Thyroid gland (tissue), 4 donors: ENCODE data around the gene NXN. TPM values are rescaled to one million over a fixed set of nuclear protein-coding genes. Genes with fewer than 3 reads are reported as not detected.
"Not testable (repeated sequence)": the region's sequence is repeated elsewhere in the genome, so short reads cannot be mapped to it uniquely, and the experiment has no call there.

Source experiments
- DNase-seq, 2 donors: peaks; one replicate each; pipeline ENCODE4 v3.0.0-alpha.2; 2019
- H3K27ac ChIP-seq, 3 donors: fragments of 200-600 bp; sonication (generic); 1 replicate in 2 of 3; 2 replicates in 1 of 3; pipeline ENCODE4 v1.5.1; 2016 to 2019; ENCODE audit warnings: mild to moderate bottlenecking in 1 of 3, moderate library complexity in 1 of 3
- H3K27me3 ChIP-seq: fragments of 200-600 bp; sonication (generic); one replicate; pipeline ENCODE4 v1.5.1; 2019
- H3K36me3 ChIP-seq, 2 donors: fragments of 200-600 bp; sonication (generic); one replicate each; pipeline ENCODE4 v1.5.1; 2016 to 2019
- H3K4me1 ChIP-seq, 2 donors: fragments of 200-600 bp; sonication (generic); one replicate each; pipeline ENCODE4 v1.5.1; 2017 to 2019
- H3K4me3 ChIP-seq, 3 donors: fragments of 200-600 bp; sonication (generic); replicated peaks in 1 of 3; 1 replicate in 2 of 3; 2 replicates in 1 of 3; pipeline ENCODE4 v1.5.1; 2016; ENCODE audit warnings: mild to moderate bottlenecking in 1 of 3
- H3K9me3 ChIP-seq: fragments of 200-600 bp; sonication (generic); one replicate; pipeline ENCODE4 v1.5.1; 2017
- CTCF ChIP-seq, 6 experiments: fragments of 200-600 bp in 3 of 6; fragments of 450-650 bp in 3 of 6; sonication (generic) in 3 of 6; IDR thresholded peaks; one replicate each; pipeline ENCODE4 v1.5.1; 2016 to 2019; ENCODE audit warnings: antibody characterized with exemption in 6 of 6, mild to moderate bottlenecking in 2 of 6, inconsistent platforms in 1 of 6, moderate library complexity in 1 of 6
- POLR2A ChIP-seq, 2 donors: fragments of 450-650 bp; IDR thresholded peaks; one replicate each; pipeline ENCODE4 v1.6.1; 2017; ENCODE audit warnings: antibody characterized with exemption in 2 of 2, mild to moderate bottlenecking in 2 of 2, moderate library complexity in 1 of 2
- WGBS, 2 donors: methylation state at CpG; one replicate each; pipeline ENCODE4 v1.1.5; 2017; 5-methylcytosine and 5-hydroxymethylcytosine counted together
- intact Hi-C: fragments of 100-400 bp; cut with DNase I; formaldehyde crosslinking; loops from one replicate; pipeline ENCODE4 v1.15.1; 2023
- total RNA-seq, 4 donors: library from RNA; depleted of rRNA; stranded (reverse); fragments of >200 nt; gene quantifications; one replicate each; pipeline ENCODE4 v1.2.3, GENCODE V29; 2016

The NXN gene
- total RNA-seq, 4 donors from 2014 or later, result 14.5 to 18.3 (median 17.2) TPM

DNA sequence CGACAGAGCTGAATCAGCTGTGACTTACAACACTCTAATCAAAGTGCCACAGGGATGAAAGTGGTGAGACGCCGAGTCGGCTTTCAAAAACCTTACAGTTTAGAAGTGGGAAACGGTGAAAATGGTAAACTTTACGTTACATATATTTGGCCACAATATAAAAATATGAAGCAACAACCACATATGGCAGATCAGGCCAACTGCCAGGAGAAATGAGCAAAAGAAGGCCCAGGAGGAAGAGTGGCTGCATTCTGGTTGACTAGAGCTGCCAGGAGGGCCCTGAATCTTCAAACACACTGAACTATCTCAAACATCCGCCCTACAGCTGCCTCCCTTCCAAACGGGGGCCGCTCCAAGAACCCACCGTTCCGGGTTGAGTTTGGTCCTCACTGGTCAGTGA lies 141.1 kb downstream of the NXN start:
- H3K4me3 ChIP-seq, result no peak overlapping the region
- TF ChIP-seq CTCF (IDR thresholded peaks at IDR 0.05) (no peak), POLR2A (IDR thresholded peaks at IDR 0.05) (no peak)
- H3K4me1 ChIP-seq, result no peaks in the 10 kb centered on the region
- H3K27me3 ChIP-seq, result no peaks in the 10 kb centered on the region
- no peaks in the 10 kb centered on the region for H3K36me3 ChIP-seq
- WGBS, 2 donors, result 91 to 95% methylated on average over 11 of the region's 11 CpGs
- no peak overlapping the region for H3K27ac ChIP-seq
- DNase-seq, result no peak
- intact Hi-C loops, result no loop called here
- H3K9me3 ChIP-seq, result no peaks in the 10 kb centered on the region

DNA sequence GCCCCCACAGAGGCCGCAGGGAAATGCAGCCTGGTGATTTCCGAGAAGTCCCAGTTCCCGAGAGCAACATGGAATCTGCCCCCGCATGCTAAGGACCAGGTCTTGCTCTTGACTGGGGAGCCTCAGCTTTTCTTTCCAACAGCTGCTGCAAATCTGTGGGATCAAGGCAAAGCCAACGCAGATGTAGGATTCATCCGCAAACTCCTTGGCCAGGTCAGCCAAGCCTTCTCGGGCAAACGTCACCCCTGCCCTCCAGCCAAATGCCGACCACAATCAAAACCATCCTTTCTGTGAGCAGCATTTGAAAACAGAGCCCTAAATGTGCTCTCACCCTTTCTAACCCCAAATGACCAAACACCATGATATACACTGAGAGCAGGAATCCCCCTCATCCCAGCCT lies 143.4 kb downstream of the NXN start:
- Histone ChIP-seq H3K9me3 (no peaks in the 10 kb centered on the region), H3K27me3 (no peaks in the 10 kb centered on the region), H3K4me1 (no peaks in the 10 kb centered on the region), H3K4me3 (no peak overlapping the region), H3K27ac (no peak overlapping the region), H3K36me3 (no peaks in the 10 kb centered on the region)
- 70 to 91% methylated on average over 9 of the region's 9 CpGs for WGBS, 2 donors
- no peak for DNase-seq
- intact Hi-C loops, result no loop called here
- TF ChIP-seq CTCF (IDR thresholded peaks at IDR 0.05) (no peak), POLR2A (IDR thresholded peaks at IDR 0.05) (no peak)

- intact Hi-C loops, H3K4me1 ChIP-seq, H3K4me3 ChIP-seq, H3K36me3 ChIP-seq, H3K9me3 ChIP-seq, H3K27me3 ChIP-seq, H3K27ac ChIP-seq, DNase-seq: not testable (repeated sequence)
- 85 to 91% methylated on average over 10 to 13 of the region's 27 CpGs for WGBS, 2 donors
Measured at GRCh38 chr17:835721-836120, 143.9 kb downstream of the NXN start.

- intact Hi-C loops, result no loop called here
- Histone ChIP-seq H3K27me3 (no peaks in the 10 kb centered on the region), H3K4me3 (no peak overlapping the region), H3K36me3 (no peaks in the 10 kb centered on the region), H3K9me3 (no peaks in the 10 kb centered on the region), H3K4me1 (no peaks in the 10 kb centered on the region), H3K27ac (no peak overlapping the region)
- TF ChIP-seq POLR2A (IDR thresholded peaks at IDR 0.05) (no peak), CTCF (IDR thresholded peaks at IDR 0.05) (no peak)
- WGBS, 2 donors, result 53 to 59% methylated on average over 9 of the region's 9 CpGs
- DNase-seq, result no peak
Measured at GRCh38 chr17:835263-835662, 144.3 kb downstream of the NXN start.

- Histone ChIP-seq H3K4me3 (no peak overlapping the region), H3K9me3 (no peaks in the 10 kb centered on the region), H3K36me3 (no peaks in the 10 kb centered on the region), H3K4me1 (no peaks in the 10 kb centered on the region), H3K27me3 (no peaks in the 10 kb centered on the region), H3K27ac (no peak overlapping the region)
- 71 to 92% methylated on average over 6 of the region's 6 CpGs for WGBS, 2 donors
- TF ChIP-seq CTCF (IDR thresholded peaks at IDR 0.05) (no peak), POLR2A (IDR thresholded peaks at IDR 0.05) (no peak)
- intact Hi-C loops, result no loop called here
- no peak for DNase-seq
Measured at GRCh38 chr17:834136-834535, 145.4 kb downstream of the NXN start.

DNA sequence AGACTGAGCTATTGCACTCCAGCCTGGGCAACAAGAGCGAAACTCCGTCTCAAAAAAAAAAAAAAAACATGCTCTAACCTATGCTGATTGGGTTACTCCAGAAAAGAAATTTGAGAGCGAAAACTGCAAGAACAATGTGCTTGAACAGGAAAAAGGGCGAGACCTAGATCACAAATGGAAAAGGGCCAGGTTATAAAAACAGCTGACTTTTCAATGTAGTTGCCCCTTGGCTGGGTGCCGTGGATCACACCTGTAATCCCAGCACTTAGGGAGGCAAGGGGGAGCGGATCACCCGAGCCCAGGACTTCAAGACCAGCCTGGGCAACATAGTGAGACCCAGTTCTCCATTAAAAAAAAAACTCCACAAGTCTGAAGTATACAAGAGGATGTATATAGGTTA lies 148.6 kb downstream of the NXN start:
- Histone ChIP-seq H3K9me3 (no peaks in the 10 kb centered on the region), H3K4me3 (no peak overlapping the region), H3K4me1 (no peaks in the 10 kb centered on the region), H3K27ac (no peak overlapping the region), H3K36me3 (no peaks in the 10 kb centered on the region), H3K27me3 (no peaks in the 10 kb centered on the region)
- TF ChIP-seq POLR2A (IDR thresholded peaks at IDR 0.05) (no peak), CTCF (IDR thresholded peaks at IDR 0.05) (no peak)
- intact Hi-C loops, result no loop called here
- no peak for DNase-seq
- 74 to 78% methylated on average over 7 of the region's 7 CpGs for WGBS, 2 donors
